Measurements from ENCODE around the gene MAPK8. TPM values are rescaled to one million over a fixed set of nuclear protein-coding genes. Genes with fewer than 3 reads are reported as not detected.
A peak's percentile ranks its signal among the peaks of the same experiment; 100 is the strongest.

Gene MAPK8
- total and polyA plus RNA-seq, 2 of the 4 experiments (the other 2 are of a cell fraction): 41.5 to 54.7 TPM

DNA sequence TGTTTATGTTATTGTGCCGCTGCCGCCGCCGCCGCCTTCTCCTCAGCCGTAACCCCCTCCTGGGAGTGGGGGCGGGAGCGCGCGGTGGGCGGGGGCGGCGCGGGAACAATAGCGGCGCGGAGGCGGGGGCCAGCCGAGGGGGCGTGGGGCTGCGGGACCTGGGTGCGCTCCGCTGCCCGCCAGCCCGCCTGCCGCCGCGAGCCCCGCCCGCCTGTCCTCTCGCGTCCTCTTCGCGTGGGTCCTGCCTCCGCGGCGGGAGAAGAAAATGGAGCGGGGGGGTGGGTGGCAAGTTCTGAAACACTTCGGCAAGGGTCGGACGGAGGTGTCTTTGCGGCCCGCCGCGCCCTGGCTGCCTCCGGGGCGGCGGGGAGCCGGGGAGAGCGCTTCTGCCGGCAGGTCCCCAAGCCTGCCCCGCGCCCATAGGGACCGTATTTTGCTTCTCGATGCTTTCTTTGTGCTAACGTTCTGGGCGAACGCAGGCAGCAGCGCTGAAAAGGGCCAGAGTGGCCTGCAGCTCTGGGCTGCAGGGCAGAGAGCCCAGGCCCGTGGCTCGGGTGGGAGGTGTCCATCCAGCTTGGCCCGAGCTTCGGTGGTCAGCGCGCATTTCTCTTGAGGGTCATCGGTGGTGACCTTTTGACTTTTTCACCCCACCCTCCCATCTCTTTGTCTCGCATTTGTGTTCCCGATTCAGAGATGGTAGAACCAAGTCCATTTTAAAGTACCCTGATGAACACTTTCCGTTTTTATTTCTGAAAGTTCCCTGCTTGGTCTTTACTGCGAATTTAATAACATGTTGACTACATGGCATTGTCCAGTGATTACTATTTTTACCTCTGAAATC, 613 bp downstream of the MAPK8 start:
- H4K8ac ChIP-seq (ENCODE audit: low read depth in 2 of 2, low read length in 2 of 2): peak overlapping the region; percentile 28 to 57; a peak in 2 of 4 replicates
- peak overlapping the region; percentile 95 for H2AFZ ChIP-seq (replicated peaks; ENCODE audit: low read length, poor library complexity)
- POLR2A ChIA-PET (ENCODE audit: unreplicated experiment): interaction anchor here (0.5 kb wide), 1 partner anchor 505 kb away, joined by 3 read pairs; no protein-coding TSS in a partner anchor
- H3K9me3 ChIP-seq (ENCODE audit: control insufficient read depth, insufficient read depth, low read length): no peaks in the 10 kb centered on the region
- 0 out of 3 replicates have a peak overlapping the region, but pooled peaks have one; percentile 48 for H2BK15ac ChIP-seq (ENCODE audit: low read depth, low read length)
- WGBS, 2 experiments (ENCODE audit: extremely low coverage in 2 of 2, insufficient read length in 1 of 2): 0% methylated on average over 19 of the region's 70 CpGs; no CpG with 5 or more reads in 1 of the 2 experiments
- 0 out of 2 replicates have a peak, but pooled peaks have one; percentile 65 for TF ChIP-seq MAZ (IDR thresholded peaks at IDR 0.05; ENCODE audit: borderline replicate concordance, low read depth, low read length)
- TF ChIP-seq MAFK (IDR thresholded peaks at IDR 0.05; ENCODE audit: low read depth, low read length): no peak
- TF ChIP-seq MXI1 (IDR thresholded peaks at IDR 0.05; ENCODE audit: borderline replicate concordance, low read depth, low read length): no peak; the same call in 1 of the 2 replicates
- no peak for TF ChIP-seq ELK1 (IDR thresholded peaks at IDR 0.05; ENCODE audit: borderline replicate concordance, low read depth, low read length)
- TF ChIP-seq CHD1 (IDR thresholded peaks at IDR 0.05; ENCODE audit: low read depth, low read length): peak; percentile 50; the same call in 1 of the 2 replicates
- no peak for TF ChIP-seq RFX5 (IDR thresholded peaks at IDR 0.05; ENCODE audit: low read depth, low read length)
- in situ Hi-C loops (cut with MboI; ENCODE audit: low sequenced_read_pairs) (no loop called here), dilution Hi-C loops (cut with HindIII; ENCODE audit: low sequenced_read_pairs, unreplicated experiment) (no loop called here), intact Hi-C loops (cut with micrococcal nuclease) (no loop called here)
- peak overlapping the region; percentile 66 for H3K56ac ChIP-seq (ENCODE audit: extremely low read depth, insufficient read depth, low read length)
- H3K4me1 ChIP-seq (ENCODE audit: control insufficient read depth, insufficient read depth, low read length): peaks cover 8% of the 10 kb centered on the region
- peak; percentile 70 for ATAC-seq (ENCODE audit: low read depth)
- CTCF ChIA-PET: interaction anchor here (1.4 kb wide), 1 partner anchor 349 kb away, joined by 4 read pairs; no protein-coding TSS in a partner anchor
- peak overlapping the region; percentile 98 for H3K4me2 ChIP-seq (ENCODE audit: low read depth, low read length)
- H3K4me3 ChIP-seq (ENCODE audit: insufficient read depth, low read depth, low read length): peak overlapping the region; percentile 96
- H2BK5ac ChIP-seq (ENCODE audit: low read depth, low read length, poor library complexity, severe bottlenecking): peak overlapping the region; percentile 84
- H3K4ac ChIP-seq (ENCODE audit: low read depth, low read length): peak overlapping the region; percentile 66
- H2BK20ac ChIP-seq (ENCODE audit: low read depth, low read length): peak overlapping the region; percentile 31; the same call in 1 of the 2 replicates
- H3K23ac ChIP-seq (ENCODE audit: low read depth, low read length): peak overlapping the region; percentile 94
- H3K27me3 ChIP-seq (ENCODE audit: control insufficient read depth, insufficient read depth, low read length): peaks cover 7% of the 10 kb centered on the region
- no peaks in the 10 kb centered on the region for H3K36me3 ChIP-seq (ENCODE audit: control insufficient read depth, insufficient read depth, low read length)
- peak overlapping the region; percentile 54; the same call in 1 of the 2 replicates for H2AK5ac ChIP-seq (ENCODE audit: low read depth, low read length)
- 0 out of 2 replicates have a peak, but pooled peaks cover 3% of the 10 kb centered on the region for H3K9me1 ChIP-seq (ENCODE audit: insufficient read depth, low read length)
- H4K20me1 ChIP-seq (ENCODE audit: insufficient read depth, low read length): peaks cover 32% of the 10 kb centered on the region
- peak overlapping the region; percentile 97 for H3K27ac ChIP-seq (ENCODE audit: insufficient read depth, low read length)
- H3K14ac ChIP-seq (replicated peaks; ENCODE audit: low read depth, low read length): peak overlapping the region; percentile 69
- peak overlapping the region; percentile 42; the same call in 1 of the 2 replicates for H3K18ac ChIP-seq (ENCODE audit: low read depth, low read length)
- H3K79me1 ChIP-seq (ENCODE audit: low read depth in 1 of 2, low read length in 2 of 2): peaks cover 6 to 41% of the 10 kb centered on the region in 2 experiments; a peak in 3 of 4 replicates
- peak overlapping the region; percentile 29; the same call in 1 of the 2 replicates for H2BK120ac ChIP-seq (ENCODE audit: low read depth, low read length)
- H4K91ac ChIP-seq (ENCODE audit: insufficient read depth, low read depth, low read length): peak overlapping the region; percentile 43; the same call in 1 of the 2 replicates
- no TSS peak for BruUV-seq (replicated peaks)
- H4K5ac ChIP-seq (ENCODE audit: low read depth, low read length): 0 out of 2 replicates have a peak overlapping the region, but pooled peaks have one; percentile 36
- DNase-seq: peak; percentile 35
- H3K9ac ChIP-seq (ENCODE audit: low read depth, low read length): peak overlapping the region; percentile 99
- peak overlapping the region; percentile 90 for H2AK9ac ChIP-seq (replicated peaks; ENCODE audit: low read depth, low read length, poor library complexity)

All from IMR-90 (cell line).